ACC112 (cell line): Measurements from ENCODE around the gene WDR91.

Experiments
- H2AFZ ChIP-seq: fragments of 200-600 bp; sonication (generic); one replicate; pipeline ENCODE4 v1.6.0; 2017; ENCODE audit warnings: antibody characterized with exemption, low read length; ENCODE audit not compliant: unreplicated experiment
- H3K27ac ChIP-seq: fragments of 200-600 bp; sonication (generic); 2 replicates; pipeline ENCODE4 v1.5.1; 2014; ENCODE audit warnings: low read depth, mild to moderate bottlenecking, antibody characterized with exemption, low read length, moderate library complexity
- H3K27me3 ChIP-seq: fragments of 200-600 bp; sonication (generic); 2 replicates; pipeline ENCODE4 v1.6.1; 2014; ENCODE audit warnings: mild to moderate bottlenecking, antibody characterized with exemption, low read length, moderate library complexity, mixed read lengths; ENCODE audit not compliant: insufficient read depth
- H3K36me3 ChIP-seq: fragments of 200-600 bp; sonication (generic); 2 replicates; pipeline ENCODE4 v1.6.1; 2016; ENCODE audit warnings: mild to moderate bottlenecking, antibody characterized with exemption, low read length, moderate library complexity, mixed read lengths; ENCODE audit not compliant: insufficient read depth
- H3K4me1 ChIP-seq: fragments of 200-600 bp; sonication (generic); one replicate; pipeline ENCODE4 v1.6.1; 2016; ENCODE audit warnings: low read length, mixed read lengths; ENCODE audit not compliant: insufficient read depth, unreplicated experiment, control insufficient read depth
- H3K4me3 ChIP-seq: fragments of 200-600 bp; sonication (generic); 2 replicates; pipeline ENCODE4 v1.5.1; 2014; ENCODE audit warnings: mild to moderate bottlenecking, low read depth, low read length
- H3K79me2 ChIP-seq: fragments of 200-600 bp; sonication (generic); one replicate; pipeline ENCODE4 v1.6.0; 2016; ENCODE audit warnings: low read length; ENCODE audit not compliant: control insufficient read depth, unreplicated experiment, insufficient read depth

WDR91 gene

GRCh38 chr7:135147899-135148721, 63.2 kb downstream of the WDR91 start, which contains the start of gene TMEM140:
Gene TMEM140 (plus strand): TSS chr7:135148072. CDS start chr7:135164442, 16,370 bp downstream.
- Histone ChIP-seq H3K36me3 (0 out of 2 replicates have a peak, but pooled peaks cover 11% of the 10 kb centered on the region), H3K27ac (peak within 1 kb of the TSS; percentile 96), H3K79me2 (peaks cover 29% of the 10 kb centered on the region), H3K4me3 (peak within 1 kb of the TSS; percentile 85), H3K4me1 (peaks cover 21% of the 10 kb centered on the region), H3K27me3 (no peaks in the 10 kb centered on the region), H2AFZ (peak within 1 kb of the TSS; percentile 74)

DNA sequence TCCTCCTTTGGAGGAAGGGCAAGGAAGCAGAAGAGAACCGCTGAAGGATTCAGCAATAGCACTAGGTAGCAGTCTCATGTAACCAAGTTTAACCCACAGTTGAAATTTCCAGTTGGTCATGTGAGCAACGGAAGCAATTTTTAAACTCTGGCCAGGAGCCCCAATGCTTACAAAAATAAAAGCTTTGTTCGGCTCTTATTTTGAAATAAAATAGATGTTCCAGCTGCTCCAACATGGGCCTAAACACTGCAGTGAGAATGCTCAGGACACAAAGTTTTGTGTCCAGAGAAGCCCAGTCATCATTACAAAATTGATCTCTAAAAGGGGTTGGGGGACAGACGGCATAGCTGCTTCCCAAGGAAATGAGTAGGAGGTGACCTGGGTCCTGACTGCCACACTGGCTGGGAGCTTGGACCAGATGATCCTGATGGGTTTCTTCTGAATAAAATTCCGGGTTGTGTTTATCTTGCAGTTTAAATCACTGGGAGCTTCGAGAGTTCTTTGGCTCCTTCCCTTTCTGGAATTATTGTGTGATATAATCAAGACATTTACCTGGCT, 63.9 kb downstream of the WDR91 start:
- Histone ChIP-seq H3K79me2 (peaks cover 29% of the 10 kb centered on the region), H2AFZ (peak overlapping the region; percentile 74), H3K27ac (peak overlapping the region; percentile 96), H3K4me1 (peaks cover 21% of the 10 kb centered on the region), H3K4me3 (peak overlapping the region; percentile 85), H3K36me3 (0 out of 2 replicates have a peak, but pooled peaks cover 6% of the 10 kb centered on the region), H3K27me3 (no peaks in the 10 kb centered on the region)

GRCh38 chr7:135143885-135144668, 67.2 kb downstream of the WDR91 start:
- no peaks in the 10 kb centered on the region for H3K36me3 ChIP-seq
- no peak overlapping the region for H3K4me3 ChIP-seq
- no peak overlapping the region for H2AFZ ChIP-seq
- H3K27me3 ChIP-seq, result no peaks in the 10 kb centered on the region
- H3K4me1 ChIP-seq, result peaks cover 5% of the 10 kb centered on the region
- H3K79me2 ChIP-seq, result peaks cover 8% of the 10 kb centered on the region
- H3K27ac ChIP-seq, result no peak overlapping the region
